Mucosa of descending colon (tissue), 3 donors: ENCODE measurements around the gene ACAP2. TPM values are rescaled to one million over a fixed set of nuclear protein-coding genes. Genes with fewer than 3 reads are reported as not detected.
A peak's percentile ranks its signal among the peaks of the same experiment; 100 is the strongest.

ENCODE experiments used
- ATAC-seq: fragments of 200-7000 bp; cut with Tn5 transposase; one replicate; pipeline ENCODE4 v1.9.1; 2020; ENCODE audit warnings: mild to moderate bottlenecking, moderate library complexity
- DNase-seq, 3 donors: peaks; one replicate each; pipeline ENCODE4 v3.0.0-alpha.2; 2020
- H3K36me3 ChIP-seq: fragments of 200-600 bp; one replicate; pipeline ENCODE4 v1.8.0; 2021; ENCODE audit warnings: low read depth, mild to moderate bottlenecking
- H3K4me1 ChIP-seq: fragments of 200-600 bp; one replicate; pipeline ENCODE4 v1.8.0; 2021; ENCODE audit warnings: low read depth, mild to moderate bottlenecking
- H3K4me3 ChIP-seq: fragments of 200-600 bp; one replicate; pipeline ENCODE4 v1.8.0; 2021; ENCODE audit warnings: mild to moderate bottlenecking
- H3K9me3 ChIP-seq: fragments of 200-600 bp; one replicate; pipeline ENCODE4 v1.8.0; 2021; ENCODE audit warnings: mild to moderate bottlenecking
- CTCF ChIP-seq: fragments of 200-600 bp; IDR thresholded peaks from one replicate; pipeline ENCODE4 v1.8.0; 2022; ENCODE audit warnings: antibody characterized with exemption, mild to moderate bottlenecking
- intact Hi-C, 2 donors: fragments of 100-400 bp; cut with DNase I in 1 of 2; cut with micrococcal nuclease in 1 of 2; formaldehyde crosslinking; loops; one replicate each; pipeline versions ENCODE4 v1.11.0 to v1.11.1; 2022; cut with DNase I, micrococcal nuclease
- total RNA-seq, 3 donors: library from RNA; stranded (reverse); fragmentation: NEBNext Ultra II Directional in 2 of 3; extraction: Animal tissue kit (Norgen Biotek cat#: 25700) in 2 of 3; gene quantifications; one replicate each; pipeline versions ENCODE4 v1.2.1 to v1.2.4, GENCODE V29; 2021 to 2023
- donor health status: DM: no; HTN: no; CAD: no; lungs with moderate emphysema.
- donor health status: DM: no; HTN: no; CAD: no.
- donor health status: DM: no; HTN: yes; CAD: no.

Gene ACAP2
- total RNA-seq, 3 donors from 2014 or later, result 55.2 to 69.2 (median 69.2) TPM

- H3K36me3 ChIP-seq, result no peaks in the 10 kb centered on the region
- TF ChIP-seq CTCF, result no peak
- peak; percentile 27 to 57 (median 48) for DNase-seq
- H3K4me3 ChIP-seq, result no peak overlapping the region
- ATAC-seq, result peak; percentile 25
- intact Hi-C loops, result no loop called here
- no peaks in the 10 kb centered on the region for H3K4me1 ChIP-seq
- H3K9me3 ChIP-seq, result no peaks in the 10 kb centered on the region
Measured at GRCh38 chr3:195240939-195241338, 201.9 kb downstream of the ACAP2 start.

- ATAC-seq, result no peak
- DNase-seq, result peak in 1 of 3 donors; percentile 45
- no peak for TF ChIP-seq CTCF
- Histone ChIP-seq H3K4me1 (no peaks in the 10 kb centered on the region), H3K4me3 (no peak overlapping the region), H3K36me3 (no peaks in the 10 kb centered on the region), H3K9me3 (no peaks in the 10 kb centered on the region)
- intact Hi-C loops, result no loop called here
Measured at GRCh38 chr3:195240171-195240701, 202.6 kb downstream of the ACAP2 start.

GRCh38 chr3:195239121-195239520 lies 203.7 kb downstream of the ACAP2 start:
- H3K9me3 ChIP-seq, result no peaks in the 10 kb centered on the region
- no peak overlapping the region for H3K4me3 ChIP-seq
- DNase-seq (no peak), ATAC-seq (no peak)
- intact Hi-C loops, result no loop called here
- H3K36me3 ChIP-seq, result no peaks in the 10 kb centered on the region
- TF ChIP-seq CTCF, result no peak
- no peaks in the 10 kb centered on the region for H3K4me1 ChIP-seq

- intact Hi-C loops, result no loop called here
- Histone ChIP-seq H3K36me3 (no peaks in the 10 kb centered on the region), H3K4me3 (no peak overlapping the region), H3K9me3 (no peaks in the 10 kb centered on the region), H3K4me1 (no peaks in the 10 kb centered on the region)
- no peak for TF ChIP-seq CTCF
- DNase-seq (peak in 1 of 3 donors; percentile 37), ATAC-seq (peak; percentile 48)
Measured at GRCh38 chr3:195238586-195239118, 204.2 kb downstream of the ACAP2 start.

GRCh38 chr3:195238081-195238571 lies 204.7 kb downstream of the ACAP2 start:
- TF ChIP-seq CTCF, result no peak
- ATAC-seq, result no peak
- intact Hi-C loops, result no loop called here
- DNase-seq, result no peak
- Histone ChIP-seq H3K36me3 (no peaks in the 10 kb centered on the region), H3K4me3 (no peak overlapping the region), H3K4me1 (no peaks in the 10 kb centered on the region), H3K9me3 (no peaks in the 10 kb centered on the region)
